LNCaP clone FGC (cell line): ENCODE data around the gene ACSBG1.

Experiments
- DNase-seq: peaks from one replicate; pipeline ENCODE4 v3.0.0-alpha.2; 2011; ENCODE audit warnings: low read depth
- H3K4me3 ChIP-seq: 2 replicates; pipeline ENCODE4 v1.5.1; 2011; ENCODE audit warnings: mild to moderate bottlenecking, low read depth, low read length, control low read depth
- CTCF ChIP-seq: IDR thresholded peaks from 2 replicates; pipeline ENCODE4 v1.5.1; 2012; ENCODE audit warnings: mild to moderate bottlenecking; ENCODE audit not compliant: control insufficient read depth, insufficient read depth; ENCODE audit errors: extremely low read depth

Gene ACSBG1

GRCh38 chr15:78263351-78263781, 29.0 kb upstream of the ACSBG1 start:
- DNase-seq: no peak

GRCh38 chr15:78261062-78261461, 26.7 kb upstream of the ACSBG1 start:
- no peak for TF ChIP-seq CTCF
- H3K4me3 ChIP-seq: no peak overlapping the region
- no peak for DNase-seq

More at GRCh38 chr15:78263351-78263781, 29.0 kb upstream of the ACSBG1 start:
- H3K4me3 ChIP-seq: no peak overlapping the region
- no peak for TF ChIP-seq CTCF

DNA sequence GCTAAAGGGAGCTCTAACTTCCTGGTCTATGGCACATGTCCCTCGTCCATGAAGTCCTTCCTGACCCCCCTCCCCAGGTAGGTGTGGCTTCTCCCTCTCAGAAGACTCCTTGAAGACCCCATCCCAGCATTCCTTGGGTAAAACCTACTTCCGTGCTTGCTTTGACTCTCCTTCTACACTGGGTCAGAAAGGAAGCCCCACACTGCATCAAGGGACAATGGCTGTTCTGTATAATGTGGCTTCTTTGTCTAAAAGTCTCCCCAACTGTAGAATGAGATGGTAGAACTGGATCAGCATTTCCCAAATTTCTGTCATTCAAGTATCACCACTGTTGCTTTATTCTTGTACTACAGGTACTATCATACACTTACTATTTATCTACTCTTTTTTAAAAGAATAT, 26.1 kb upstream of the ACSBG1 start:
- no peak for DNase-seq
- TF ChIP-seq CTCF: no peak
- no peak overlapping the region for H3K4me3 ChIP-seq

GRCh38 chr15:78259232-78259631, 24.9 kb upstream of the ACSBG1 start:
- TF ChIP-seq CTCF: no peak
- DNase-seq: no peak
- no peak overlapping the region for H3K4me3 ChIP-seq

DNA sequence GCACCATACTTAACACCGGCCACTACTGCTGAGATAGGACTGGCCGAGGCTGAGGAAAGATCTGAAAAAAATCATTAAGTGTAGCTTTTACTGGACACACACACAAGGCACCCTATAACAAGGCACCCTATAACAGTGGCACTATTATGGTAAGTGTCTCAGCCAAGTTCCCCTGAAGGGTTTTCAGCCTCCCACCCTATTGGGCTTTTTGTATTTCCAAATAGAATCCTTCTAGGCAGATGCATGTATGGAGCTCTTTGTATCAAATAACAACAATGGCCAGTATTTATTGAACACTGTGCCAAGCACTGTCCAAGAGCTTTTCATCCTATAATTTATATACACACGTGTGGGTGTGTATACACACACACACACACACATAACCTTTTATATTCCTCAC, 23.3 kb upstream of the ACSBG1 start:
- no peak for DNase-seq
- no peak for TF ChIP-seq CTCF
- H3K4me3 ChIP-seq: no peak overlapping the region

- DNase-seq: no peak
- TF ChIP-seq CTCF: no peak
- no peak overlapping the region for H3K4me3 ChIP-seq
Observed at GRCh38 chr15:78256044-78256437, 21.7 kb upstream of the ACSBG1 start.

- DNase-seq: no peak
- no peak overlapping the region for H3K4me3 ChIP-seq
- TF ChIP-seq CTCF: no peak
Observed at GRCh38 chr15:78255421-78256043, 21.2 kb upstream of the ACSBG1 start.
